ENCODE measurements around the gene ZFAND3. TPM values are rescaled to one million over a fixed set of nuclear protein-coding genes. Genes with fewer than 3 reads are reported as not detected.

Gene ZFAND3
- total RNA-seq, 1 donor from 2014 or later, result 31.2 TPM

- H3K4me3 ChIP-seq, result no peak overlapping the region
- peaks cover 46% of the 10 kb centered on the region for H3K4me1 ChIP-seq
- no peaks in the 10 kb centered on the region for H3K36me3 ChIP-seq
- no peaks in the 10 kb centered on the region for H3K9me3 ChIP-seq
- H3K27ac ChIP-seq, result no peak overlapping the region
- DNase-seq (ENCODE audit: extremely low spot score in 2 of 2), result no peak
- H3K27me3 ChIP-seq, result no peaks in the 10 kb centered on the region
- TF ChIP-seq POLR2AphosphoS5 (IDR thresholded peaks at IDR 0.05; ENCODE audit: insufficient read depth in 1 of 2, low read depth in 1 of 2), result no peak
- TF ChIP-seq POLR2A (IDR thresholded peaks at IDR 0.05), result no peak
- no peak for TF ChIP-seq CTCF (IDR thresholded peaks at IDR 0.05)
- intact Hi-C loops (cut with DNase I), result no loop called here
Observed at GRCh38 chr6:38092964-38093363, 273.4 kb downstream of the ZFAND3 start.

- Histone ChIP-seq H3K27ac (no peak overlapping the region), H3K9me3 (no peaks in the 10 kb centered on the region), H3K4me3 (no peak overlapping the region), H3K27me3 (no peaks in the 10 kb centered on the region), H3K36me3 (no peaks in the 10 kb centered on the region), H3K4me1 (peaks cover 40% of the 10 kb centered on the region)
- intact Hi-C loops (cut with DNase I), result no loop called here
- DNase-seq (ENCODE audit: extremely low spot score in 2 of 2), result no peak
- TF ChIP-seq POLR2A (IDR thresholded peaks at IDR 0.05), result no peak
- no peak for TF ChIP-seq CTCF (IDR thresholded peaks at IDR 0.05)
Observed at GRCh38 chr6:38095054-38095453, 275.5 kb downstream of the ZFAND3 start.

GRCh38 chr6:38099221-38099620 is 279.7 kb downstream of the ZFAND3 start:
- H3K27ac ChIP-seq, result no peak overlapping the region
- no peaks in the 10 kb centered on the region for H3K27me3 ChIP-seq
- no peaks in the 10 kb centered on the region for H3K9me3 ChIP-seq
- H3K4me3 ChIP-seq, result no peak overlapping the region
- no peaks in the 10 kb centered on the region for H3K36me3 ChIP-seq
- intact Hi-C loops (cut with DNase I), result no loop called here
- peaks cover 9% of the 10 kb centered on the region for H3K4me1 ChIP-seq
- TF ChIP-seq POLR2A (IDR thresholded peaks at IDR 0.05), result no peak
- TF ChIP-seq CTCF (IDR thresholded peaks at IDR 0.05), result no peak
- no peak for TF ChIP-seq POLR2AphosphoS5 (IDR thresholded peaks at IDR 0.05; ENCODE audit: insufficient read depth in 1 of 2, low read depth in 1 of 2)
- no peak for DNase-seq (ENCODE audit: extremely low spot score in 2 of 2)

- no peaks in the 10 kb centered on the region for H3K27me3 ChIP-seq
- H3K27ac ChIP-seq, result no peak overlapping the region
- H3K4me3 ChIP-seq, result no peak overlapping the region
- H3K36me3 ChIP-seq, result no peaks in the 10 kb centered on the region
- intact Hi-C loops (cut with DNase I), result no loop called here
- H3K9me3 ChIP-seq, result no peaks in the 10 kb centered on the region
- TF ChIP-seq CTCF (IDR thresholded peaks at IDR 0.05) (no peak), POLR2A (IDR thresholded peaks at IDR 0.05) (no peak), POLR2AphosphoS5 (IDR thresholded peaks at IDR 0.05; ENCODE audit: insufficient read depth in 1 of 2, low read depth in 1 of 2) (no peak)
- no peak for DNase-seq (ENCODE audit: extremely low spot score in 2 of 2)
- H3K4me1 ChIP-seq, result peaks cover under 1% of the 10 kb centered on the region
Observed at GRCh38 chr6:38100380-38100779, 280.9 kb downstream of the ZFAND3 start.

GRCh38 chr6:38103921-38104320 is 284.4 kb downstream of the ZFAND3 start:
- Histone ChIP-seq H3K27me3 (no peaks in the 10 kb centered on the region), H3K9me3 (no peaks in the 10 kb centered on the region), H3K27ac (no peak overlapping the region), H3K36me3 (no peaks in the 10 kb centered on the region), H3K4me3 (no peak overlapping the region), H3K4me1 (no peaks in the 10 kb centered on the region)
- no peak for TF ChIP-seq POLR2A (IDR thresholded peaks at IDR 0.05)
- no peak for TF ChIP-seq POLR2AphosphoS5 (IDR thresholded peaks at IDR 0.05; ENCODE audit: insufficient read depth in 1 of 2, low read depth in 1 of 2)
- no peak for DNase-seq (ENCODE audit: extremely low spot score in 2 of 2)
- intact Hi-C loops (cut with DNase I), result no loop called here

- H3K4me1 ChIP-seq, result peaks cover 1% of the 10 kb centered on the region
- H3K36me3 ChIP-seq, result no peaks in the 10 kb centered on the region
- intact Hi-C loops (cut with DNase I), result no loop called here
- H3K4me3 ChIP-seq, result no peak overlapping the region
- TF ChIP-seq POLR2AphosphoS5 (IDR thresholded peaks at IDR 0.05; ENCODE audit: insufficient read depth in 1 of 2, low read depth in 1 of 2) (no peak), CTCF (IDR thresholded peaks at IDR 0.05) (no peak), POLR2A (IDR thresholded peaks at IDR 0.05) (no peak)
- DNase-seq (ENCODE audit: extremely low spot score in 2 of 2), result no peak
- no peak overlapping the region for H3K27ac ChIP-seq
- H3K27me3 ChIP-seq, result no peaks in the 10 kb centered on the region
- no peaks in the 10 kb centered on the region for H3K9me3 ChIP-seq
Observed at GRCh38 chr6:38105066-38105465, 285.5 kb downstream of the ZFAND3 start.
